NCI-H526 (cell line): ENCODE measurements around the gene USP7.
"Not testable (repeated sequence)": the region's sequence is repeated elsewhere in the genome, so short reads cannot be mapped to it uniquely, and the experiment has no call there.

Experiments used
- DNase-seq, 2 experiments: peaks; one replicate each; lab custom pipeline; 2025; lab: John Stamatoyannopoulos, UW

Gene USP7

DNA sequence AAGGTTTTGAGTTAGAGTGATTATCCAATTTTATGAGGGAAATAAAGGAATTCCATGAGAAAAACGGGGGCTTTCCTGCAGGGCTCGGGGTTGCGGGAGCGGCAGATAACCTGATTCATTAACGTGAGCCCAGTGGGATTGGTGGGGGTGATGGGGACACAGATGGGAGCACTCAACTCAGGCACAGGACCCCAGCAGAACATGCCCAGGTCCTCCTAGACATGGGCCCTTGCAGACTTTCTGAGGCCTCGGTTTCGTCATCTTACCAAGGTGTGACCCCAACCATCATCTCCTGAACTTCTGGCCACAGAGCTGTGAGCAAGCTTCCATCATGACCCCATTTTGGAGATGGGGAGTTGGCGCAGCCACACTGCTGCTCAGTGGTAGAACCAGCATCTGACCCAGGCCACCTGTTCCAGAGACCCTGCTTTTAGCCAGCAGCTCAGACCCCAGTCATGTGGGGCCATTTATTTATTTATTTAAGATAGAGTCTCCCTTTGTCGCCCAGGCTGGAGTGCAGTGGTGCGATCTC, 117.2 kb downstream of the USP7 start:
- no peak for DNase-seq

DNA sequence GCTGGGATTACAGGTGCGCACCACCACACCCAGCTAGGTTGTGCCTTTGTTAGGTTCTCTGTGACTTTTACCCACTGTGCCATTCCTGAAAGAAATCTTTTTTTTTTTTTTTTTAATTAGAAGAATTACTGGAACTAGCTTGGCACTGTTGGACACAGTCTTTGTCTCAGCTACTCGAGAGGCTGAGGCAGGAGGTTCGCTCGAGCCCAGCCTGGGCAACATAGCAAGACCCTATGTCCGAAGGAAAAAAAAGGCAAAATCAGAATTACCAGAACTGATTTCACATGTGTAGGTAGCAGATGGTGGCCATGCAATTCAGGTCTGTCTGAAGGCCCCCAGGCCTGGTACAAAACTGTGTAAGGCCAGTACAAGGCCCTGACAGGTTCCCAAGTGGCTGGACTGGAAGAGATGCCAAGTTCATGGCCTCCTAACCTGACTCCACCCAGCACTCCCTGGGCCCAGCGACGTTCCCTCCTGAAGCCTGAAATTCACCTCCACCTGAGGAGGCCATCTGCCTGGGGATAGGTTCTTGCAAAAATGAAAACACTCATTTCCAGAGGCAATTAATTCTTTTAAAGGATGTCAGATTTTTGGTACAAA, 117.9 kb downstream of the USP7 start:
- no peak for DNase-seq

DNA sequence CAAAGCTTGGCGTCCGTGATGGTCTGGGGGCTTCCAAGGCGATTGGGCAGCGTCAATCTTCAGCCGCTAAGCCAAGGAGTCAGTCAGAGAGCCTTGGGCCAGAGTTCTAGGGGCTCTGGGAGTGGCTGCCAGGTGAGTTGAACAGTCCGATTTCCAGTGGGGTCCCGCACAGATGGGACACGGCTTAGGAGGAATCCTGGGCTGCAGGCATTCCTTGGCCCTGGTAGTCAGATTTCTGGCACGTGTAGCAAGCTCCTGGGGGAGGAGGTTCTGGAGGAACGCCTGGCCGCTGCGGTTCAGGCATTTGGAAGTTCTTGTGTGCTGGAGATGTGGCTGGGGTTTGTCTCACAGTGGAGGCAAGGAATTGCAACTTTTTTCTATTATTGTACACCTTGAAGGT, 120.4 kb downstream of the USP7 start:
- not testable (repeated sequence) for DNase-seq
